Activated naive CD4-positive, alpha-beta T cell treated with anti-CD3 and anti-CD28 coated beads, Interleukin-2, amount 50 U/mL, for 16 hours (primary cell): ENCODE measurements around the gene FSTL3.
"Not testable (repeated sequence)": the region's sequence is repeated elsewhere in the genome, so short reads cannot be mapped to it uniquely, and the experiment has no call there.

Source experiments
- DNase-seq: peaks from one replicate; pipeline ENCODE4 v3.0.0-alpha.2; 2020

The FSTL3 gene

DNA sequence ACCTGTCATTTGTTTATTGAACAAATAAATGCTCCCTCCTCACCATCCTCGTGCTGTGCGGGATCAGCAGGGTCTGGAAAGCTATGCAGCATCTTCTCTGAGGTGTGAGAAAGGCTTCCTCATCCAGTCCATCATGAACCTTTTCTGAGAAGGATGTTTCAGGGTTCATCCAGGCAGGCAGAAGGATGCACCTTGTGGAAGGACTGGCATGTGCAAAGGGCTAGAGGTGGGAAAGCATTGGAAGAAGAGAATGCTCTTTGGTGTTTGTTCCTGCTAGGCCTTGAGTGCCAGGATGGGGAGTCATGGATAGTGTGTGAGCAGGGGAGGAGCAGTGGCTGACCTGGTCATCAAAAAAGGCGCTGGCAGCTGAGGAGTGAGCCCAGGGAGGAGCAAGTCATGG is 39.2 kb downstream of the FSTL3 start:
- no peak for DNase-seq

DNA sequence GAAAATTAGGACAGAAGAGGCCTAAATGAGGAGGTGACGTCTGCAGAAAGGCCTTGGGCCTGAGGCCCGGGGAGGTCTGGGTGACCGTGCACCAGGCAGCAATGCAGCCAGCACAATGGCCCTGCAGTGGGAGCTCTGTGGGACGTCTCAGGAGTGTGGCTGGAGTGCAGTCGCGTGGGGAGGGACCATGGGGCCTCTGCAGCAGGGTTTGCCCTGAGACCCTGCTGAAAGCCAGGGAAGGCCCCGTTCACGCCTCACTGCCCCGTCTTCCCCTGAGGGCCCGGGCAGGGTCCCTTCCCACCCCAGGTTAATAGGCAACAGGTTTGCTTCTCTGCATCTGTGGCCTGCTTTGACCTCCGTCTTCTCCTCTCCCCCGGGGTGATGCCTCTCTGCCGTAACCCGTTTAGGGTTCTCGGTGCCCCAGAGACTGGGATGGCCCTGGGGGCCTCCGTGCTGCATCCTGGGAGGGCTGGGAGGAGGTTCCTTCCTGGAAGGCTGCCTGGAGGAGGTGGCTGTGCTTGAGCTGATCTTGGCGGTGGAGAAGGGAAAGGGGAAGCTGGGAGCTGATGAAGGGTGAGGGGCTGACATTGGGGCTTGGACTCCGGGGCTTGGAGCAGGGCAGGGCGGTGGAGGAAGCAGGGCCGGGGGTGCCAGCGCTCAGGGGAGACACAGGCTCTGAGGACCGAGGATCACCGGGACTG is 42.2 kb downstream of the FSTL3 start:
- DNase-seq: no peak

DNA sequence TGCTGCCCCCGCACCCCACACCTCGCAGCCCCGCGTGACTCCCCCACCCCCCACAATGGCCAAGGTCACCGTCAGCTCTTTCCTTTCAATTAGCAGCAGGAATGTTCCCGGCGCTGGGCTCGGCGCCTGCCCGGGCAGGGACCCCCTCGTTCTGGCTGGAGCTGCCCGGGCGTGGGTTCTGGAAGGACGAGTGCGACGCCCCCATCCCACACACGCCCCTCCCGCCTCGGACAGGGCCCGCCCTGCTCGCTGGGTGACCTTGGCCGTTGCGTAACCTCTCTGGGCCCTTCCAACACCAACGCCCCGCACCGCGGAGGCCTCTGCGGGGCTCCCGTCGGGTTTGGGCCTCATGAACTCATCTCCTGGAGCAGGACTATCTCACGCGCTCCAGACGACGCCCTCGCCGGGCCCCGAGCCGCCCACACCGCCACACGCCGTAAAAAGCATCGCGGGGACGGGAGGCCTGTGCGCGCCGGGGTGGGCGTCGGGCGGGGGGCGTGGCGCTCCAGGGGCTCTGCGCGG is 42.9 kb downstream of the FSTL3 start:
- no peak for DNase-seq

DNA sequence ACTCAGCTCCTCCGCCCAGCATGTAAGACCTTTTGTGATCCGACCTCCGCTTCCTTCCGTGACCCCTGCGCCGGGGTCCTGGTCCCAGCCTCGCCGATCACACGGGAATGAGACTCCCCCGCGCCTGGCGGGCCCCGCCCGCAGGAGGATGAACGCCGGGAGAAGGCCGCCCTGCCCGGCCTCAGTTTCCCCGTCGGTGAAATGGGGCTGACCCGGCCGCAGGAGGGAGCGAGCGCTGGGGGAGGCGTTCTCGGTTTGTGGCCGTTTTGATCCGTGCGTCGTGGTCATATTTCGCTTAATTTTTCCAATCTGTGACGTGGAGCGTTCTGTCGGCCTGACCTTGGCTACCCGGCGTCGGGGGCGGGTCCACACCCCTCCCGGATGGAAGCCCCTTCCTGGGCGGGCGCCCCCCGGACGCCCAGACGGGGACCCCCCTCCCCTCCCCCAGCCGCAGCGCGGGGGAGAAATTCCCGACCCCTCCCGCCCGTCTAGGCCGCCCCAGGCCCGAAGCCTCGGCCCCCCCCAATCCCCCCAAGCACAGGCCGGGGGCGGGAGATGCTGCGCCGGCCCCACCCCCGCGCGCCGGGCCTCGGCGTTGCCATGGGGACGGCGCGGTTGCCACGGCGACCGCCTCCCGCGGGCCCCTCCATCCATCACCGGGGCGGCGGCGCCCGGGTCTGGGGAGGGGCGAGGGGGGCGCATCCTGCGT is 43.6 kb downstream of the FSTL3 start:
- no peak for DNase-seq

DNA sequence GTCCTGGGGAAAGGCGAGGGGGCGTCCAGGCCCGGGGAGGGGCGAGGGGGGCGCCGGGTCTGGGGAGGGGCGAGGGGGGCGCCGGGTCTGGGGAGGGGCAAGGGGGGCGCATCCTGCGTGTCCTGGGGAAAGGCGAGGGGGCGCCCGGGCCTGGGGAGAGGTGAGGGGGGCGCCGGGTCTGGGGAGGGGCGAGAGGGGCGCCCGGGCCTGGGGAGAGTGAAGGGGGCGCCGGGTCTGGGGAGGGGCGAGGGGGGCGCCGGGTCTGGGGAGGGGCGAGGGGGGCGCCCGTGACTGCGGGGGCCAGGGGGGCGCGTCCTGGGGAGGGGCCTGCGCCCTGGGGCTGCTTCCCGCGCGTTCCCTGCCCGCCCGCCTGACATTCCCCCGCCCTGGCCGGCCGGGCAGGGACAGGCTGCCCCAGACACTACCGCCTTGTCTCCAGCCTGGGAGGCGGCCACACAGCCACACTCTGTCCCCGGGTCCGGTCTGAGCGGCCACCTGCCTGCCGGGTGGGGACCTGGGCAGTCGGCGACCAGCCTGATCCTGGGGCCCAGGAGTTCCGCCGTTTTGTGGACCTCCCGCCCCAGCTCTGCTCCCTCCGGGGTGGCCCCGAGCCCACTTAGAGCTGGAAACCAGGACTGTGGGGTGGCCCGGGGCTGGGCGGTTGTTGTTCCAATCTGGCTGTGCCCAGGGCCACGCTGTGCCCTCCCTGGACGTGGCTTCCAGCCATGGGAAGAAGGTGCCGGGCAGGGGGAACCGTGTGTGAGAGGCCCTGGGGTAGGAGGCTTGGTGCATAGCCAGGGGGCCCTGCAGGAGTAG is 44.4 kb downstream of the FSTL3 start:
- DNase-seq: no peak

DNA sequence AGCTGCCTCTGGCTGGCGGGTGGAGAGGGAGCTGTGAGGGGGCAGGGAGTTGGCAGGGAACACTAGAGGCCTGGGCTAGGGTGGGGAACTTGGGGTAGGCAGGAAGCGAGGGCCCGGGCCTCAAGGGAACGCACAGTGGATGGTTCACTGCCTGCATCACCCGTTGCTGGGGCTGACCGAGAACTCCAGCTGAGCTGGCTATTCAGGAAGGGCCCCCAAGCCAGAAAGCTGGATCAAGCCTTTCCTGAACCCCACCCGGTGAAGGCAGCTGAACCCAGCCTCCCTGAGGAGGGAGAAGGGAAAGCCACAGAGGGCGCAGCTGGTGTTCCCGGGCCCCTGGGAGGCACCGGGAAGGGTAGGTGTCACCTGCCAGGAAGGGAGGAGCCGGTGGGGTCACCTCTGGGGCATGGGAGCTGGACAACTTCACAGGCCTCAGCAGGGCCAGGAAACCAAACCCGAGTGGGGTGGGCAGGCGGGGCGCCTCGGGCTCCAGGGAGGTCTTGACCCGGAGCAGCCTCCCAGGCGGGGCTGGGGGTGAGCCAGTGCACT is 46.4 kb downstream of the FSTL3 start:
- DNase-seq: no peak

DNA sequence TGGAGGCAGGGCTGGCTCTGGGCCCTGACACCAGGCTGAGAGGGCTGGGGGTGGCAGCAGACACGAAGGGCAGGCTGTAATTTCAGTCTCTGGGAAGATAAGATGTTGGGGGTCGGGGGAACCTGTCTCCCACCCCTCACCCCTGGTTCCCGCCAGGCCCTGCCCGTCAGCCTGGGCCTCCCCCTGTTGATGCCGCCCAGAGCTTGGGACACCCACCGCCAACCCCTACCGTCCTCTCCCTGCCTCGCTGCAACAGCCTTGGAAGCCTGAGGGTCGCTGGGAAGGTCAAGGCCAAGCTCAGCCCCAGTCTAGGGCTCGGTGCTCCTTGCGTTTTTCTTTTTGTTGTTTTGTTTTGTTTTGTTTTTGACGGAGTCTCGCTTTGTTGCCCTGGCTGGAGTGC is 47.1 kb downstream of the FSTL3 start:
- no peak for DNase-seq

DNA sequence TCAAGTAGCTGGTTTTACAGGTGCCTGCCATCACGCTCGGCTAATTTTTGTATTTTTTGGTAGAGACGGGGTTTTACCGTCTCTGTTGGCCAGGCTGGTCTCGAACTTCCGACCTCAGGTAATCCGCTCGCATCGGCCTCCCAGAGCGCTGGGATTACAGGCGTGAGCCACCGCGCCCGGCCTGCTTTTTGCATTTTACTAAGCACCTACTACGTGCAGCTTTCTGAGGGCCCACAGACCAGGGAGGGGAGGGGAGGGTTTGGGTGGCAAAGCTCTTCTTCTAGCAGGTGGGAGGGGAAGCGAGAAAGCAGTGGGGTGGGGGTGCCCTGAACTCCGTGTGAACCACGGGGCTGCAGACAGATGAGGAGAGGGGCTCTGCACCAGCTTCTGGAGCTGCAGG is 47.5 kb downstream of the FSTL3 start:
- no peak for DNase-seq

DNA sequence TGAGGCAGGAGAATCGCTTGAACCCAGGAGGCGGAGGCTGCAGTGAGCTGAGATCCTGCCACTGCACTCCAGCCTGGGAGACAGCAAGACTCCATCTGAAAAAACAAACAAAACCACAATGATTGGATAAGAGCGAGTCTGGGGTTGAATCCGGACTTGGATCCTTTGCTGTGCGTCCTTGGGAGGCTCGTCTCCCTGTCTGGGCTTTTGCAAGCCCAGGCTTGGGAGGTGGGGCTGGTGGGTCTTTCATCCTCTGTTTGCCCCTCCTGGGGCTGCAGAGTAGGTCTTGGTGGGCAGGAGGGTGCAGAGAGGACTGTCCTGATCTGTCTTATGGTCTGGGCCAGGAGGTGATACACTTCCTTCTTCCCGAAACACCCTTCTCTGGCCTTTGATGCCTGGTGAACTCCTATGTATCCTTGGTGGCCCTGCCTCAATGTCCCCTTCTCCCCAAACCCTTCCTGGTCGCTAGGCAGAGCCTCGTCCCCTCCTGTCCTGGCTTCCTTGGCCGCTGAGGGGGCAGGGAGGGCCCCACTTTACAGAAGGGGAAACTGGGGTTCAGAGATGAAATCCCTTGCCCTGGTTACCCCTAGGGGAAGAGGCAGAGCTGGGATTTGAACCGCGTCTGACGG is 49.4 kb downstream of the FSTL3 start:
- no peak for DNase-seq

DNA sequence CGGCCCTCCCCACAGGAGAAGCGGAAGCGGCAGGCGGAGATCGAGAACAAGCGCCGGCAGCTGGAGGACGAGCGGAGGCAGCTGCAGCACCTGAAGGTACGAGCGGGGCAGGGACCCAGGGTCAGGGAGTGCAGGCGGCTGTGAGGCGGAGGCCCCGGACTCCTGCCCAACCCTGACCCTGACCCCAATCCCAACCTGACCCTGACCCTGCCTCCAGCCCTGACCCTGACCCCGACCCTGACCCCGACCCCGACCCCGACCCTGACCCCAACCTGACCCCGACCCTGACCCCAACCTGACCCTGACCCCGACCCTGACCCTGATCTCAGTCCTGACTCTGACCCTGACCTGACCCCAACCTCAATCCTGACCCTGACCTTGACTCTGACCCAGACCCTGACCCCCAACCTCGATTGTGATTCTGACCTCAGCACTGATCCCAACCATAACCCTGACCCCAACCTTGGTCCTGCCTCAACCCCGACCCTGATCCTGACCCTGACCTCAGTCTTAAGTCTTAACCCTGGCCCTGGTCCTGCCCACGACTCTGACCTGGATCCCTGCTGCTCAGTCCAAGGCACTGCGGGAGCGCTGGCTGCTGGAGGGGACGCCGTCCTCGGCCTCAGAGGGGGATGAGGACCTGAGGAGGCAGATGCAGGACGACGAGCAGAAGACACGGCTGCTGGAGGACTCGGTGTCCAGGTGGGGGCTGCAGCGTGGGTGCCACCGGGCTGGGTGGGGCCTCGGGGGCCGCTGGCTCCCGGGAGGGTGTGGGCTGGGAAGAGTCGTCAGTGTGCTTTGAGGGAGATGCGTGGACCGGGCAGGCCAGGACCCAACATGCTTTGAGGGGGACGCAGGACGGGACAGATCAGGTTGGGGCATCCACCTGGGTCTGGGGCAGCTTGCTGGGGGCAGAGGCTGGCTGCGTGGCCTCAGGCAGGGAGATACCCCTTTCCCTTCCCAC is 51.1 kb downstream of the FSTL3 start:
- no peak for DNase-seq

DNA sequence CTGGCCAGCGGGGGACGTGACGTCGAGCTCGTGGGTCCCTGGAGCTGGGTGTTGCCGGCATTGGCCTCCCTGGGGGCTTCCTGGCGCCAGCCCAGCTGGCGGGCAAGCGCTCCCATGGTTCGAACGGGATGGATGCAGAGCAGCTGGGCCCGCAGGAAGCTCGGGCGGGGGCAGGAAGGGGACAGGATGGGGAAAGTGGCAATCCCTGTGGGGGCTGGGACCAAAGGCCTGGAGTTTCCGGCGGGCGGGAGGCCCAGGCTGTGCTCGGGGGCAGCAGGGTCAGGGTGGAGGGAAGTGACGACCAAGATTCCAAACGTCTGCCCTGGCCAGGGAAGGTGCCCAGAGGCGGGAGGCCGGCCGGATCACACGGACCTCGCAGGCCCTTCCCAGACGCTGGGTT is 51.8 kb downstream of the FSTL3 start:
- DNase-seq: no peak

DNA sequence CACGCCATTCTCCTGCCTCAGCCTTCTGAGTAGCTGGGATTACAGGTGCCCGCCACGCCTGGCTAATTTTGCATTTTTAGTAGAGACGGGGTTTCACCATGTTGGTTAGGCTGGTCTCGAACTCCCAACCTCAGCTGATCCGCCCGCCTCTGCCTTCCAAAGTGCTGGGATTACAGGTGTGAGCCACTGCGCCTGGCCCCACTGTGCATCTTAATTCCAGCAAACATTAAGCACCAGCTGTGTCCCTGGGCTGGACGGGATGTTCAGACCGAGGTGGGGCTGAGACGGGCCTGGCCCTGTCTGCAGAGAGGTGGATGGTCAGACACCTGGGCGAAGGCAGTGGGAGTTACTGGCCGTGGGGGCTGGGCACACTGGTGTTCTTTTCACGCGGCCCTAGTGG is 53.4 kb downstream of the FSTL3 start:
- DNase-seq: not testable (repeated sequence)

DNA sequence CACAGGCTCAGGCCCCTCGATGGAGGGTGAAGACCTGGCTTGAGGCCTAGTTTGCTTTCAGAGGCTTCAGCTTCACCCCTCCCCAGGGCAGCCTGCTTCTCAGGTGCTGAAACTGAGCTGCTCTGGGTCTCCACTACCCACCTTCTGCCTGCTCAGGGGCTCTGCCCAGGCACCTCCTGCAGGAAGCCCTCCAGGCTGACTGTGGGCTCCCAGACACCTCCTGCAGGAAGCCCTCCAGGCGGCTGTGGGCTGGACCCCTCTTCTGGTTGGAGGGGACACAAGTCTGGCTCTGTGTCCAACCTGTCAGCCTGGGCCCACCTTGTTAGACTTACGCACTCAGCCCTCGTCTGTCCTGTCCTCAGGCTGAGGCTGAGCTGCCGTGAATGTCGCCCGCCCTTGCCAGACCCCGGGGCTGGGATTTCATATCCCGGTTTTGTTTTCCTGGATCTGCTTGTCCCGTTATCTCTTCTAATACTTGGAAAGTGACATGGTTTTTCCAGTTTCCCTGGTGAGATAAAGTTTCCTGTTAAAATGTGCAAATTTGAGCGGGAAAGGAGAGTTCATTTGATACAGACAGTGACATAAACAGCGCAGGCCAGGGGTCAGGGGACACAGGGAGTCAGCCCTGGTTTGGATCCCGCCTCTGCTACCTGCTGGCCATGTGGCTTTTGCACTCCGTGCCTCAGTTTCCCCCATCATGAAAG is 53.9 kb downstream of the FSTL3 start:
- DNase-seq: no peak

DNA sequence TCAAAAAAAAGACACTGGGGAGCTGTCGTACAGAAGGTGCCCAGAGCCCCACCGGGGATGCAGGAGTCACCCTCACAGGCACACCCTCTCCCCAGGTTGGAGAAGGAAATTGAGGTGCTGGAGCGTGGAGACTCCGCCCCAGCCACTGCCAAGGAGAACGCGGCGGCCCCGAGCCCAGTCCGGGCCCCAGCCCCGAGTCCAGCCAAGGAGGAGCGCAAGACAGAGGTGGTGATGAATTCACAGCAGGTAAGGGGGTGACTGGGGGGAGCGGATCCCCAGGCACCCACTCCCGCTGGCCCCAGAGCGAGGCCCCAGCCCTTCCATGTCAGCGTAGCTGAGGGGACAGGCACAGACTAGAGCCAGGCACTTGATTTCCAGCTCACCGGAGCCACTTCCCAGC is 54.8 kb downstream of the FSTL3 start:
- DNase-seq: no peak

DNA sequence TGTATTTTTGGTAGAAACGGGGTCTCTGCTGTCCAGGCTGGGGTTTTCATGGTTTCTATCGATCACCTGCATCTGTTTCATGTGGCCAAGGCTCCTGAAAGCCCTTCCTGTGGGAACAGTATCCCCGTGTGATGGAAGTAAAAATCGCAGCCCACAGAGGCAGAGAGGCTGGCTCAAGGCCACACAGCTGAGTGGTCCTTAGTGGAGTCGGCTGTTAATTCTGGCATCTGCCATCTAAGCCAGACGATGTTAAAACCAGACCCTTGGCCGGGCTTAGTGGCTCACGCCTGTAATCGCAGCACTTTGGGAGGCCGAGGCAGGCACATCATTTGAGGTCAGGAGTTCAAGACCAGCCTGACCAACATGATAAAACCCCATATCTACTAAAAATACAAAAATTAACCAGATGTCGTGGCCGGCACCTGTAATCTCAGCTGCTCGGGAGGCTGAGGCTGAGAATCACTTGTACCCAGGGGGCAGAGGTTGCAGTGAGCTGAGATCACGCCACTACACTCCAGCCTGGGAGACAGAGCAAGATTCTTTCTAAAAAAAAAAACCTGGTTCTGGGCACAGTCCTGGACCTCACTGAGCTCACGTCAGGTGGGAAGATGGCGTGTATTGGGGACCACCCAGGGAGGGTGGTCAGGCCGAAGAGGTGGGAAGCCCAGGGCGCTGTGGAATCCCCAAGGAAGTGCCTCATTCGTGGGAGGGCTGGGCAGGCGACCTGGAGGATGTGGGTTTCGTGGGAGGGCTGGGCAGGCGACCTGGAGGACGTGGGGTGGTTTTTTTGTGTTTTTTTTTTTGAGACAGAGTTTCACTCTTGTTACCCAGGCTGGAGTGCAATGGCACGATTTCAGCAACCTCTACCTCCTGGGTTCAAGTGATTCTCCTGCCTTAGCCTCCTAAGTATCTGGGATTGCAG is 56.2 kb downstream of the FSTL3 start:
- DNase-seq: no peak
